ENCODE measurements around the gene UBE2QL1. TPM values are rescaled to one million over a fixed set of nuclear protein-coding genes. Genes with fewer than 3 reads are reported as not detected.

The UBE2QL1 gene
- total and polyA plus RNA-seq, 4 donors = 0.02 to 0.51 (median 0.09) TPM

GRCh38 chr5:6465831-6466790, 17.5 kb downstream of the UBE2QL1 start:
- TF ChIP-seq CTCF (IDR thresholded peaks at IDR 0.05; ENCODE audit: control extremely low read depth, extremely low read depth) = no peak
- ATAC-seq (ENCODE audit: insufficient read depth, low FRiP score) (no peak), DNase-seq (no peak)

GRCh38 chr5:6466975-6467567, 18.4 kb downstream of the UBE2QL1 start:
- H3K27me3 ChIP-seq (ENCODE audit: control insufficient read depth in 3 of 3, insufficient read depth in 3 of 3, low read length in 2 of 3) = peaks cover 0 to 23% (median 7%) of the 10 kb centered on the region in 3 donors
- TF ChIP-seq CTCF (IDR thresholded peaks at IDR 0.05; ENCODE audit: control extremely low read depth, extremely low read depth) = no peak
- H3K9me3 ChIP-seq (ENCODE audit: control insufficient read depth in 4 of 4, insufficient read depth in 3 of 4, low read length in 3 of 4) = peaks cover 0 to 5% (median 0%) of the 10 kb centered on the region in 4 donors
- peak overlapping the region in 1 of 2 donors; percentile 43 for H3K27ac ChIP-seq (ENCODE audit: low read depth in 1 of 2, low read length in 1 of 2)
- H3K36me3 ChIP-seq (ENCODE audit: control insufficient read depth in 4 of 4, insufficient read depth in 4 of 4, low read length in 4 of 4) = no peaks in the 10 kb centered on the region
- WGBS, 2 donors = 48 to 63% methylated on average over 5 of the region's 5 CpGs
- peaks cover 0 to 1% (median 0%) of the 10 kb centered on the region in 5 donors for H3K4me1 ChIP-seq (ENCODE audit: control insufficient read depth in 5 of 5, insufficient read depth in 5 of 5, low read length in 5 of 5)
- DNase-seq = no peak
- no peak overlapping the region for H3K9ac ChIP-seq (ENCODE audit: insufficient read depth in 1 of 2, low read length in 2 of 2)
- H3K4me3 ChIP-seq = no peak overlapping the region
- no peak for ATAC-seq (ENCODE audit: insufficient read depth, low FRiP score)

More at GRCh38 chr5:6465831-6466790, 17.5 kb downstream of the UBE2QL1 start:
- peaks cover 0 to under 1% (median 0%) of the 10 kb centered on the region in 4 donors for H3K9me3 ChIP-seq (ENCODE audit: control insufficient read depth in 4 of 4, insufficient read depth in 3 of 4, low read length in 3 of 4)
- H3K36me3 ChIP-seq (ENCODE audit: control insufficient read depth in 4 of 4, insufficient read depth in 4 of 4, low read length in 4 of 4) = no peaks in the 10 kb centered on the region
- H3K27ac ChIP-seq (ENCODE audit: low read depth in 1 of 2, low read length in 1 of 2) = no peak overlapping the region
- 51 to 60% methylated on average over 28 of the region's 28 CpGs for WGBS, 2 donors
- no peak overlapping the region for H3K9ac ChIP-seq (ENCODE audit: insufficient read depth in 1 of 2, low read length in 2 of 2)
- peaks cover 0 to 1% (median 0%) of the 10 kb centered on the region in 5 donors for H3K4me1 ChIP-seq (ENCODE audit: control insufficient read depth in 5 of 5, insufficient read depth in 5 of 5, low read length in 5 of 5)
- peaks cover 0 to 23% (median 7%) of the 10 kb centered on the region in 3 donors for H3K27me3 ChIP-seq (ENCODE audit: control insufficient read depth in 3 of 3, insufficient read depth in 3 of 3, low read length in 2 of 3)
- no peak overlapping the region for H3K4me3 ChIP-seq

GRCh38 chr5:6467591-6467990, 18.9 kb downstream of the UBE2QL1 start:
- Histone ChIP-seq H3K4me1 (ENCODE audit: control insufficient read depth in 5 of 5, insufficient read depth in 5 of 5, low read length in 5 of 5) (peaks cover 0 to 1% (median 0%) of the 10 kb centered on the region in 5 donors), H3K9ac (ENCODE audit: insufficient read depth in 1 of 2, low read length in 2 of 2) (no peak overlapping the region), H3K27me3 (ENCODE audit: control insufficient read depth in 3 of 3, insufficient read depth in 3 of 3, low read length in 2 of 3) (peaks cover 0 to 23% (median 7%) of the 10 kb centered on the region in 3 donors), H3K4me3 (no peak overlapping the region), H3K27ac (ENCODE audit: low read depth in 1 of 2, low read length in 1 of 2) (no peak overlapping the region), H3K36me3 (ENCODE audit: control insufficient read depth in 4 of 4, insufficient read depth in 4 of 4, low read length in 4 of 4) (no peaks in the 10 kb centered on the region), H3K9me3 (ENCODE audit: control insufficient read depth in 4 of 4, insufficient read depth in 3 of 4, low read length in 3 of 4) (peaks cover 0 to 5% (median 0%) of the 10 kb centered on the region in 4 donors)
- no peak for TF ChIP-seq CTCF (IDR thresholded peaks at IDR 0.05; ENCODE audit: control extremely low read depth, extremely low read depth)
- no peak for ATAC-seq (ENCODE audit: insufficient read depth, low FRiP score)
- DNase-seq = no peak
- 65 to 81% methylated on average over 10 of the region's 10 CpGs for WGBS, 2 donors
